Embryonic facial prominence (tissue), 1 donor: ENCODE measurements around the gene EVI5.

Experiments
- DNase-seq: peaks from one replicate; pipeline ENCODE4 v3.0.0-alpha.2; 2016; ENCODE audit errors: extremely low spot score

Gene EVI5

DNA sequence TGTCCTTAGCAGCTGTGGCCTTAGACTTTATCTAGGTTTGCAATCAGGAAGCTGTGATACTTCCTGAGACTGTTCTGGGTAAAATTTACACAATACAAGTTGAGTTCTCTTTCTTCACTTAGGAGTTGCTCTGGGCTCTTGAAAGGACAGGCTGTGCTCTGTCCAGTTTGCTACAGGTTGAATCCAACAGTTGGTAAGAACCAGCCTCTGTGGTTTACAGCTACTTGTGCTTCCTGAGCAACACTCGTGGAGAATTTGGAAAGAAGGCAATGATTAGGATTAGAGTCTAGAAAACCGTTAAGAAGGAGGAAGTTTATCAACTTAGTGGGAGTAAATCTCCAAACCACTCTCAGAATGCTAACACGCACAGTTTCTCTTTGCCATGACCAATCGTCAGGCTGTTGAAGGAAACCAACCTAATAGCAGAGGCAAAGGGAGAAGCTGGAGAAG lies 325.0 kb downstream of the EVI5 start:
- no peak for DNase-seq
